Naive thymus-derived CD4-positive, alpha-beta T cell (primary cell): ENCODE results near the gene GOLGA1. TPM values are rescaled to one million over a fixed set of nuclear protein-coding genes. Genes with fewer than 3 reads are reported as not detected.
A peak's percentile ranks its signal among the peaks of the same experiment; 100 is the strongest.

ENCODE experiments used
- ATAC-seq: fragments of 150-1000 bp; cut with Tn5 transposase; 2 replicates; pipeline ENCODE4 v1.10.0; 2021; ENCODE audit warnings: mild to moderate bottlenecking, moderate library complexity
- CTCF ChIA-PET: fragments of 350-600 bp; sonication (Branson Sonifier 250); formaldehyde crosslinking; loops from one replicate; lab custom pipeline; 2021; ENCODE audit warnings: antibody characterized with exemption; lab: Charles Lee
- POLR2A ChIA-PET: fragments of 350-600 bp; sonication (Branson Sonifier 250); formaldehyde crosslinking; loops from one replicate; lab custom pipeline; 2021; ENCODE audit warnings: antibody characterized with exemption, inconsistent platforms; lab: Charles Lee
- DNase-seq, 9 donors: peaks; one replicate each; pipeline versions ENCODE4 v3.0.0 to v3.0.0-alpha.2; 2020 to 2022; ENCODE audit warnings: mixed read lengths in 1 of 9
- H3K27ac ChIP-seq: one replicate; pipeline ENCODE4 v1.7.0; 2013; ENCODE audit warnings: mild to moderate bottlenecking, low read depth, low read length, moderate library complexity
- H3K27me3 ChIP-seq, 2 donors: one replicate each; pipeline ENCODE4 v1.7.0; 2013; ENCODE audit warnings: low read length in 2 of 2, mild to moderate bottlenecking in 2 of 2, moderate library complexity in 2 of 2; ENCODE audit not compliant: control insufficient read depth in 2 of 2, insufficient read depth in 2 of 2
- H3K36me3 ChIP-seq, 3 experiments: 1 replicate in 2 of 3; 2 replicates in 1 of 3; pipeline ENCODE4 v1.7.0; 2013; ENCODE audit warnings: low read length in 3 of 3, mild to moderate bottlenecking in 3 of 3, moderate library complexity in 1 of 3; ENCODE audit not compliant: insufficient read depth in 3 of 3, control insufficient read depth in 2 of 3
- H3K4me1 ChIP-seq, 2 donors: one replicate each; pipeline ENCODE4 v1.7.0; 2013; ENCODE audit warnings: low read length in 2 of 2, mild to moderate bottlenecking in 2 of 2, moderate library complexity in 1 of 2; ENCODE audit not compliant: control insufficient read depth in 2 of 2, insufficient read depth in 2 of 2
- H3K4me3 ChIP-seq: 2 replicates; pipeline ENCODE4 v1.7.0; 2013; ENCODE audit warnings: mild to moderate bottlenecking, low read length
- H3K9me3 ChIP-seq, 3 experiments: 1 replicate in 2 of 3; 2 replicates in 1 of 3; pipeline ENCODE4 v1.7.0; 2013; ENCODE audit warnings: low read length in 3 of 3; ENCODE audit not compliant: control insufficient read depth in 2 of 3
- H3K27ac Mint-ChIP-seq, 9 donors: one replicate each; pipeline ENCODE4 v1.8.0; 2020 to 2022; ENCODE audit warnings: mixed read lengths in 9 of 9, mild to moderate bottlenecking in 8 of 9, moderate library complexity in 5 of 9, inconsistent platforms in 2 of 9
- H3K27me3 Mint-ChIP-seq, 5 donors: one replicate each; pipeline ENCODE4 v1.8.0; 2021 to 2022; ENCODE audit warnings: mixed read lengths in 5 of 5, mild to moderate bottlenecking in 1 of 5
- H3K36me3 Mint-ChIP-seq, 5 donors: one replicate each; pipeline ENCODE4 v1.8.0; 2020 to 2022; ENCODE audit warnings: mixed read lengths in 5 of 5, mild to moderate bottlenecking in 3 of 5, inconsistent platforms in 1 of 5
- H3K4me1 Mint-ChIP-seq, 7 donors: one replicate each; pipeline ENCODE4 v1.8.0; 2020 to 2022; ENCODE audit warnings: mixed read lengths in 7 of 7, mild to moderate bottlenecking in 3 of 7, inconsistent platforms in 1 of 7
- H3K4me3 Mint-ChIP-seq, 10 donors: one replicate each; pipeline ENCODE4 v1.8.0; 2020 to 2022; ENCODE audit warnings: mild to moderate bottlenecking in 10 of 10, mixed read lengths in 10 of 10, moderate library complexity in 6 of 10, inconsistent platforms in 2 of 10
- H3K9me3 Mint-ChIP-seq, 11 donors: one replicate each; pipeline ENCODE4 v1.8.0; 2020 to 2022; ENCODE audit warnings: mixed read lengths in 11 of 11, mild to moderate bottlenecking in 4 of 11, inconsistent platforms in 1 of 11, moderate library complexity in 1 of 11
- intact Hi-C, 2 donors: fragments of 100-400 bp; cut with micrococcal nuclease; formaldehyde crosslinking; loops; one replicate each; pipeline ENCODE4 v1.15.1; 2023
- polyA plus RNA-seq, 2 donors: library from polyadenylated mRNA; unstranded; fragments of 300-500 nt; fragmentation: Illumina TruSeq; gene quantifications; one replicate each; pipeline ENCODE4 v1.2.3, GENCODE V29; 2021
- total RNA-seq, 6 experiments: library from RNA in 5 of 6; stranded (reverse) in 5 of 6; gene quantifications; 1 replicate in 5 of 6; 2 replicates in 1 of 6; pipeline ENCODE4 v1.2.3 and lab custom pipeline; 2021 to 2026

GOLGA1 gene
- total and polyA plus RNA-seq, 7 experiments from 2014 or later = 4.0 to 37.8 (median 21.2) TPM

DNA sequence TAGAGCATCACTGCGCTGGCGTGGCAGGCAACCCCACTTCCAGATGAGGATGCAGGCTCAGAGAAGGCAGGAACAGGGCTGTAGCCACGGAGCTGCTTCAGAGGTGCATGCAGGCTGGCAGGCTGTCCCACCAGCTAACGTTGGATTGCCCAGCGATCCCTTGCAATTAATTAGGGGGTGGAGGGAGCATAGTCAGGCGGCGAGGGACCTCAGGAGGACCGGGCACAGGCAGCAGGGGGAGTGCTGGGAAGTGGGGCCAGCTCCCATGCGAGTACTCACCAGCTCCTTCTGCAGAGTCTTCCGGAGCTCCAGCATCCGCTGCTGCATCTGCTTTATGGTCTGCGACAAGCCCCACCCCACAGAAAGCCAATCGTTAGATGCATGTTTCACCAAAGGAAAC lies 58.7 kb downstream of the GOLGA1 start:
- peaks cover 0 to 9% of the 10 kb centered on the region in 2 donors for H3K4me1 ChIP-seq
- Mint-ChIP-seq H3K9me3 (no peaks in the 10 kb centered on the region), H3K27ac (no peak overlapping the region), H3K27me3 (no peaks in the 10 kb centered on the region), H3K4me3 (no peak overlapping the region), H3K4me1 (peaks cover 0 to 6% (median under 1%) of the 10 kb centered on the region in 7 donors), H3K36me3 (peaks cover 13 to 62% (median 35%) of the 10 kb centered on the region in 5 donors)
- ATAC-seq (no peak), DNase-seq (no peak)
- peaks cover 9 to 86% (median 11%) of the 10 kb centered on the region in 3 experiments for H3K36me3 ChIP-seq
- ChIA-PET CTCF (no interaction called here), POLR2A (no interaction called here)
- no peaks in the 10 kb centered on the region for H3K9me3 ChIP-seq
- H3K4me3 ChIP-seq = no peak overlapping the region
- intact Hi-C loops = no loop called here
- no peaks in the 10 kb centered on the region for H3K27me3 ChIP-seq
- H3K27ac ChIP-seq = no peak overlapping the region

DNA sequence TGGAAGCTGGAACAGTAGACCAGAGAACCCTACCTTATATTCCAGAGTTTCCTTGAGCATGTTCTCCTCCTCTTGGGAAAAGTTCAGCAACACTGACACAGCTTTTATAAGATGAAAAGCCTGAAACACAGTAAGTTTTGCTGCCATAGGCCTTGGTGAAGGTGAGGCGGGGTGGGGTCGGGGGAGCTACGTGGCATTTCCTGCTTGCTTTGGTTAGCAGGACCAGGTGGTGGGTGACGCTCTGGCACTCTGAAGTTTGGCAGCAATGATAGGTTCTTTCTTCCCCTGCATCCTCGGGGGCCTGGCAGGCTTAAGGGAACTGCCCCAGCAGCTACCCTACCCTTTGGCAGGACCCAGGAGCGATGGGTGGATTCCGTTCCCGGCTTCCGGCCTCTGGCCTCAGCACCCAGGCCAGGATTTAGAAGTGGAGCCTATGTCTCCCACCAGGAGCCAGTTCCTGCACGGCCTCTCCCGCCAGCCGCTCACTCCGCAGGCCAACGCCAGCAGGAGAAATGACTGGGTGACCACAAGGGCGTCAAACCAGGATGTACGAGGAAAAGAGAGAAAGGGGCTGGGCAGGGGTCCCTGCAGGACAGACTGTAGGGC lies 59.6 kb downstream of the GOLGA1 start:
- Mint-ChIP-seq H3K4me3 (no peak overlapping the region), H3K27ac (peak overlapping the region in 1 of 9 donors; percentile 9), H3K36me3 (peaks cover 12 to 58% (median 31%) of the 10 kb centered on the region in 5 donors), H3K4me1 (peaks cover 0 to 10% (median 6%) of the 10 kb centered on the region in 7 donors), H3K27me3 (no peaks in the 10 kb centered on the region), H3K9me3 (no peaks in the 10 kb centered on the region)
- H3K36me3 ChIP-seq = peaks cover 9 to 86% (median 16%) of the 10 kb centered on the region in 3 experiments
- peaks cover 0 to 9% of the 10 kb centered on the region in 2 donors for H3K4me1 ChIP-seq
- H3K27ac ChIP-seq = no peak overlapping the region
- intact Hi-C loops = no loop called here
- H3K4me3 ChIP-seq = no peak overlapping the region
- POLR2A ChIA-PET = interaction anchor here (1.2 to 1.6 kb wide), 4 partner anchors 10 to 25 kb away, joined by 3 to 5 read pairs (median 4); partner anchors contain the start of gene ARPC5L
- H3K9me3 ChIP-seq = no peaks in the 10 kb centered on the region
- ATAC-seq (no peak), DNase-seq (peak in 1 of 9 donors; percentile 5)
- CTCF ChIA-PET = interaction anchor here (0.6 kb wide), 2 partner anchors 248 to 289 kb away, joined by 3 read pairs; no protein-coding TSS in a partner anchor
- no peaks in the 10 kb centered on the region for H3K27me3 ChIP-seq

DNA sequence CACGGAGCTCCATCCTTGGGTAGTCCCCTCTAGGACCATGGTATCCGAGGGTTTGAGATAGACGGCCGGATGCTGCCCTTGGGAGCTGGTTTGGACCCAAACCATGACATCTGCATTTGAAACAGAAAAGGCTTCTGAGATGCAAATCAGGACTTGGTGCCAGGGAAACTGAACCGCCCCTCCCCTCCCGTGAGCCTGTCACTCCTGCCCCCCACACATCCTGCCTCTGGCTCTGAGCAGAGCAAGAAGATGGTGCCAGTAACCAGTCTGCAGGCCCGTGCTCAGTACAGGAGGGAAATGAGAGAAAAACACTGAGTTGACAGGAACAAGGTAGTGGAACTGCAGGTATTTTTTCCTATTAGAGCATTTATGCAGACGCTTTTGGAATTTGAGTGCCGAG lies 60.4 kb downstream of the GOLGA1 start:
- H3K4me1 Mint-ChIP-seq = peaks cover 0 to 10% (median 4%) of the 10 kb centered on the region in 7 donors
- Histone ChIP-seq H3K9me3 (no peaks in the 10 kb centered on the region), H3K27ac (no peak overlapping the region), H3K4me1 (peaks cover 0 to 10% of the 10 kb centered on the region in 2 donors), H3K27me3 (no peaks in the 10 kb centered on the region), H3K4me3 (no peak overlapping the region), H3K36me3 (peaks cover 15 to 86% (median 22%) of the 10 kb centered on the region in 3 experiments)
- peaks cover 5 to 51% (median 24%) of the 10 kb centered on the region in 5 donors for H3K36me3 Mint-ChIP-seq
- intact Hi-C loops = no loop called here
- no peak overlapping the region for H3K4me3 Mint-ChIP-seq
- CTCF ChIA-PET = interaction anchor here (0.6 to 0.8 kb wide), 3 partner anchors 56 to 305 kb away, joined by 3 read pairs; no protein-coding TSS in a partner anchor
- H3K27me3 Mint-ChIP-seq = no peaks in the 10 kb centered on the region
- ATAC-seq (no peak), DNase-seq (peak in 1 of 9 donors; percentile 1)
- POLR2A ChIA-PET = interaction anchor here (1.2 to 1.6 kb wide), 4 partner anchors 10 to 24 kb away, joined by 3 to 5 read pairs (median 4); partner anchors contain the start of gene ARPC5L
- no peaks in the 10 kb centered on the region for H3K9me3 Mint-ChIP-seq
- no peak overlapping the region for H3K27ac Mint-ChIP-seq

DNA sequence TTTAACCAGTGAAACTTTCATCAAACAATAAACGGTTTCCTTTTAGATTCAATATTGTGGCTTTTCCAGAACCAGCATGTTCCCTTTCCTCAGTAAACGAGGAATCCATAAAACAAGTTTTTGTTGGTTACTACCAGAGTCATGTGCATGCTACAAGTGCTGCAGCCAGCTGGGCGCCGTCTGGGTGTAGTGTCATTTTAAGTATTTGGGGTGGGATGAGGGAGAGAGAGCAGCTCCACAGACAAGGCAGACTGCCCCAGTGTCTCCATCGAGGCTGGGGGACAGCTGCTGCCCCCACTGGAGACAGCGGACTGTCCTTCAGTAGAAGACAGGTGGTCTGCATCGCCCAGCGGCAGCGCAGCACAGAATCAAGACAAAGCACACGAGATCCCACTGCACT lies 61.7 kb downstream of the GOLGA1 start:
- Mint-ChIP-seq H3K4me1 (peaks cover 0 to 14% (median 10%) of the 10 kb centered on the region in 7 donors), H3K27me3 (no peaks in the 10 kb centered on the region), H3K36me3 (peaks cover 10 to 50% (median 24%) of the 10 kb centered on the region in 5 donors), H3K4me3 (no peak overlapping the region), H3K27ac (peak overlapping the region in 1 of 9 donors; percentile 76), H3K9me3 (no peaks in the 10 kb centered on the region)
- POLR2A ChIA-PET = no interaction called here
- CTCF ChIA-PET = no interaction called here
- Histone ChIP-seq H3K4me3 (no peak overlapping the region), H3K27ac (no peak overlapping the region), H3K4me1 (peaks cover 0 to 23% of the 10 kb centered on the region in 2 donors), H3K9me3 (no peaks in the 10 kb centered on the region), H3K27me3 (no peaks in the 10 kb centered on the region), H3K36me3 (peaks cover 24 to 87% (median 30%) of the 10 kb centered on the region in 3 experiments)
- DNase-seq (peak in 1 of 9 donors; percentile 2), ATAC-seq (no peak)
- intact Hi-C loops = no loop called here

DNA sequence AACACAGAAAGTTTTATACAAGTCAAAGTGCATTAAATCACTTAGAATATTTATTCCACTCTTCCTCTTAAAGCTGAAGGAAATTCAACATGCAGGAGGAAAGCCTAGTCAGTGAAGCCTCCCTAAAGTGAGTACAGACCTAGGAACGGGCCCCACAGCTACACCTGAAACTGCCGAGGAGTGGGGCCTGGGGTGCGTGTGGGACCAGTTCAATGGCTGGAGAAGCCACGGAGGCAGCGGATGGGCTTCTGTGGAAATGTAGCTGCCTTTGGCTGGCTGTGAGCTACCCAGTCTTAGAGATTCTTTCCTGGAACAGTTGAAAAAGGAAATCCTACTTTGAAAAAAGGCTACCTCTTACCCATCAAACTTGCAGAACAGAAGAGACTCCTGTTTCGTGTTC lies 62.4 kb downstream of the GOLGA1 start:
- Mint-ChIP-seq H3K27ac (no peak overlapping the region), H3K27me3 (no peaks in the 10 kb centered on the region), H3K9me3 (no peaks in the 10 kb centered on the region), H3K36me3 (peaks cover 10 to 48% (median 21%) of the 10 kb centered on the region in 5 donors), H3K4me1 (peaks cover under 1 to 14% (median 10%) of the 10 kb centered on the region in 7 donors), H3K4me3 (no peak overlapping the region)
- ATAC-seq = no peak
- peaks cover 0 to 30% of the 10 kb centered on the region in 2 donors for H3K4me1 ChIP-seq
- ChIA-PET POLR2A (interaction anchor here (1.2 to 1.8 kb wide), 2 partner anchors 10 to 15 kb away, joined by 3 to 5 read pairs; no protein-coding TSS in a partner anchor), CTCF (interaction anchor here (1.2 kb wide), 1 partner anchor 22 kb away, joined by 3 read pairs; no protein-coding TSS in a partner anchor)
- no peak overlapping the region for H3K4me3 ChIP-seq
- intact Hi-C loops = no loop called here
- no peaks in the 10 kb centered on the region for H3K27me3 ChIP-seq
- H3K36me3 ChIP-seq = peaks cover 28 to 93% (median 30%) of the 10 kb centered on the region in 3 experiments
- H3K27ac ChIP-seq = no peak overlapping the region
- no peaks in the 10 kb centered on the region for H3K9me3 ChIP-seq
- DNase-seq = peak in 1 of 9 donors; percentile 1

DNA sequence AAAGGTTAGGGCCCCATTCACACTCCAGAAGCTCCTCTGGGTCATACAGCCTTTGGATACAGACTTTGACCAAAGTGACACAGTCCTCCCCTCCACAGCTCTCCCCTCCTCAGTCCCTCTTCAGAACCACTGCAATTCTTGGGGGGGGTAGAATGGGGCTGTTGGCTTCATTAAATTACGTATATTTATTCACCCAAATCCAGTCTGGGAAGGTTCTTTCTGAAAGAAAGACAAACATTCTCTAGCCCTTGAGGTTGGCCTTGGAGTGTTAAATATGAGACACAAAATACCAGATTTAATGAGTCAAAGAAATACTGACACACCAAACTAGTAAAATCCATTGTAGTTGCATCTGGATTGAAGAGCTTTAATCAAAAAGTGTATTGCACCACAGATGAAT lies 62.9 kb downstream of the GOLGA1 start:
- ChIA-PET POLR2A (interaction anchor here (0.5 to 1.8 kb wide), 3 partner anchors 9 to 16 kb away, joined by 3 to 5 read pairs (median 4); no protein-coding TSS in a partner anchor), CTCF (interaction anchor here (1.2 kb wide), 1 partner anchor 22 kb away, joined by 3 read pairs; no protein-coding TSS in a partner anchor)
- Histone ChIP-seq H3K4me3 (no peak overlapping the region), H3K36me3 (peaks cover 30 to 98% (median 30%) of the 10 kb centered on the region in 3 experiments), H3K27me3 (no peaks in the 10 kb centered on the region), H3K4me1 (peaks cover 0 to 35% of the 10 kb centered on the region in 2 donors), H3K9me3 (no peaks in the 10 kb centered on the region), H3K27ac (no peak overlapping the region)
- DNase-seq (peak in 1 of 9 donors; percentile 4), ATAC-seq (no peak)
- no peaks in the 10 kb centered on the region for H3K27me3 Mint-ChIP-seq
- peaks cover 5 to 19% (median 13%) of the 10 kb centered on the region in 7 donors for H3K4me1 Mint-ChIP-seq
- no peak overlapping the region for H3K27ac Mint-ChIP-seq
- H3K36me3 Mint-ChIP-seq = peaks cover 15 to 52% (median 26%) of the 10 kb centered on the region in 5 donors
- intact Hi-C loops = no loop called here
- no peak overlapping the region for H3K4me3 Mint-ChIP-seq
- no peaks in the 10 kb centered on the region for H3K9me3 Mint-ChIP-seq
